HCEC 1CT (cell line): Measurements from ENCODE around the gene IGDCC3.
A peak's percentile ranks its signal among the peaks of the same experiment; 100 is the strongest.

Source experiments
- DNase-seq: peaks from one replicate; pipeline ENCODE4 v3.0.0-alpha.2; 2017

Gene IGDCC3

DNA sequence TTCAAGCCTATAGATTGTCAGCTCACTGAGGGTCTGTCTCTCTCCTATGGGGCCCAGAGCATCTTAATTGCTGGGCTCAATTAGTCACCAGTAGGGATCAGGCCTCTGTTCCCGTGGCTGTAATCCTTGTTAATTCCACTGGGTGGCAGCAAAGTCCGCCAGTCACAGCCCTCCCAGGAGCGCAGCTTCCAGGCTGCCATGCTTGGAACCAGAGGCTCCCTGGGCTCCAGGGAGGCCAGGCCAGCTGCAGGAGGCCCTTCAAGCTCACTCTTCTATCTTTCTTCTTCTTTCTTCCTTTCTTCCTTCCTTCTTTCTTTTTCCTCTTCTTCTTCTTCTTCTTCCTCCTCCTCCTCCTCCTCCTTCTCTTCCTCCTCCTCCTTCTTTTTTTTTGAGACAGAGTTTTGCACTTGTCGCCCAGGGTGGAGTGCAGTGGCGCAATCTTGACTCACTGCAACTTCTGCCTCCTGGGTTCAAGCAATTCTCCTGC lies 58.9 kb downstream of the IGDCC3 start:
- peak; percentile 68 for DNase-seq

DNA sequence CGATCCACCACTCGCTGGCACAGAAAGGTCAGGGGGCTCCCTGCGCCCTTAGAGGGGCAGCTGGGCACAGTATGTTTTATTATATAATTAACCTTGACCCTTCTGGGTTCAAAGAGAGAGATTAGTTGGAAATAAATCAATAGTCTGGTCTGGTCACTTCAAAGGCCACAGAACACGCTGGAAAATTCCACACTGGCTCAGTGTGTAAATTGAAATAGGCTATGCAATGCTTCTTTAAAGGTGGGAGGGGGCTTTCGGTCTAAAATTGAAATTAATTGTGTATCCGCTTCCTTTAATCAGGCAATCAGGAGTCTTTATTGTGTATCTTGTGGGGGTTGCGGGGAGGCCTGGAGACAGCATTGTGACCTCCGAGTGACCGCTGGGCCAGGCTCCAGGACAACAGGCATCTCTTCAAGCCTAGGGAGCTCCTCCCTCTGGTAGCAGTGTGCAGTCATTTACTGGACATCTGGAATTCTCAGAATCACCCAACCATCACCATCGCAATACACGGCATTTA lies 65.3 kb downstream of the IGDCC3 start:
- DNase-seq: no peak

GRCh38 chr15:65311760-65312159 lies 66.0 kb downstream of the IGDCC3 start:
- no peak for DNase-seq

GRCh38 chr15:65310431-65311137 lies 67.2 kb downstream of the IGDCC3 start:
- DNase-seq: peak; percentile 41

GRCh38 chr15:65309882-65310418 lies 67.9 kb downstream of the IGDCC3 start:
- peak; percentile 64 for DNase-seq

DNA sequence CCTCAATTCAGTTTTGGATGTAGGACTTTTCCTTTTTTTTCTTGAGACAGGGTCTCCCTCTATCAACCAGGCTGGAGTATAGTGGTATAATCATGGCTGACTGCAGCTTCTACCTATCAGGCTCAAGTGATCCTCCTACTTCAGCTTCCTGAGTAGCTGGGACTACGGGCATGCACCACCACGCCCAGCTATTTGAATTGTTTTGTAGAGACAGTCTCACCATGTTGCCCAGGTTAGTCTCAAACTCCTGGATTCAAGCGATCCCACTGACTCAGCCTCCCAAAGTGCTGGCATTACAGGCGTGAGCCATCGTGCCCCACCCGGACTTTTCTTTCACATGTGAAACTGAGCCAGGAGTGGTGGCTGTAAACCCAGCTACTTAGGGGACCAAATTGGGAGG lies 69.8 kb downstream of the IGDCC3 start:
- DNase-seq: no peak

- no peak for DNase-seq
Measured at GRCh38 chr15:65306551-65306950, 71.3 kb downstream of the IGDCC3 start.

DNA sequence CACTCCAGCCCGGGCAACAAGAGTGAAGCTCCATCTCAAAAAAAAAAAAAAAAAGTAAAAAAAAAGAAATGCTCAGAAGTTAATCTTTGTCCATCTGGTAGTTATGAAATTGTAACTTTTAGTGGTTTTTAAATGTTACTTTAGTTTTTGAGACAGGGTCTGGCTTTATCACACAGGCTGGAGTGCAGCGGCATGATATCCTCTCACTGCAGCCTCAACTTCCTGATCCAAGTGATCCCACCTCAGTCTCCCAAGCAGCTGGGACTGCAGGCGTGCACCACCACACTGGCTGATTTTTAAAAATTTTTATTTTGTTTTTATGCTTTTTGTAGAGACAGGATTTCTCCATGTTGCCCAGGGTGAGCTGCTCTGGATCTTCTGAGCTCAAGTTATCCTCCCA lies 72.0 kb downstream of the IGDCC3 start:
- DNase-seq: no peak

DNA sequence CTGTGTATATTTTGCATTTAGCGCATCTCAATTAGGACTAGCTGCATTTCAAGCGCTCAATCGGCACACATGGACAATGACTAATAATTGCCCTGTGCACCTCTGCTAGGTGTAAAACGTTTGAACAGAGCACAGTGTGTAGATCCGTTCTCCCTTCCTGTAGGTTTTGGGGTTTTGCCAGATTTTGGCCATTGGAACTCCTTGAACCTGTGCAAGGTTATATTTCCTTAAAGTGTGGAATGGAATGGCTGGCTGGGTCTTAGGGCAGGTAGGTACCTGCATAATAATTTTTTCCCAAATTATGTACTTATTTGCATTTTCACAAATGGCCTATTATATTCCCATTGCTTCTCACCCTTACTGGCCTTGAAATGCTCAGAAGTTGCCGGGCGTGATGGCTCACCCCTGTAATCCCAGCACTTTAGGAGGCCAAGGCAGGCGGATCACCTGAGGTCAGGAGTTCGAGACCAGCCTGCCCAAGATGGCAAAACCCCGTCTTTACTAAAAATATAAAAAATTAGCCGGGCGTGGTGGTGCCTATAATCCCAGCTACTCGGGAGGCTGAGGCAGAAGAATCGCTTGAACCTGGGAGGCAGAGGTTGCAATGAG lies 72.5 kb downstream of the IGDCC3 start:
- no peak for DNase-seq

DNA sequence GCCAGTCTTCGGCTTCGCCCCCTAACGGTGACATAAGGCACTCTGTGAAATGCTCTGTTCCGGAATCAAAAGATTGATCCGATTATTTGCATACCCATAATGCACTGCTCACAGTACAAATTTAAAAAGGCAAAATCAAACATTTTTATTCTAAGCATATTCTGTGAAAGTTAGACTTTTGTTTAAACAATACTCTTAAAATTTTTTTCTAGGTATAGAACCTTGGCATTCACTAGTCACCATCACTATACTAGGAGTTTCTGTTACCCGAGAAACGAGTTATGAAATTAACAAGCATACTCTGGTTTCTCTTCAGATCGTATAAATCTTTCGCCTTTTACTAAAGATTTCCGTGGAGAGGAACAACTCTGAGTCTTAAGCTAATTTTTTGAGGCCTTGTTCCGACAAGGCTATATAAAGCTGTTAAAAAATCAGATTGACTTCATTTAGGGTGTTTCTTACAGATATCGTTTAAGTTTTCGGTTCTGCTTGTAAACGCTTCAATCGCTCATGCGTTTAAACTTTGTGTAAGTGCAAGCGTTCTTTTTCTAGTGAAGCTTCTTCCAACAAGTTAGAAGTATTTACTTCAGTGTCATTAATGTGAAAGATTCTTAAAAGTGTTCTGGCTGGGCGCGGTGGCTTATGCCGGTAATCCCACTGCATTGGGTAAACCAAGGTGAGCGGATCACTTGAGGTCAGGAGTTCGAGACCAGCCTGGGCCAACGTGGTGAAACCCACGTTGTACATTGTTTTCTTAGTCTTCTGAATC lies 73.2 kb downstream of the IGDCC3 start, which contains the start of gene RNU5B-1:
Gene RNU5B-1, plus strand, starts transcription at position 297 of the 769 bp plus-strand sequence.
- peak; percentile 99 for DNase-seq

DNA sequence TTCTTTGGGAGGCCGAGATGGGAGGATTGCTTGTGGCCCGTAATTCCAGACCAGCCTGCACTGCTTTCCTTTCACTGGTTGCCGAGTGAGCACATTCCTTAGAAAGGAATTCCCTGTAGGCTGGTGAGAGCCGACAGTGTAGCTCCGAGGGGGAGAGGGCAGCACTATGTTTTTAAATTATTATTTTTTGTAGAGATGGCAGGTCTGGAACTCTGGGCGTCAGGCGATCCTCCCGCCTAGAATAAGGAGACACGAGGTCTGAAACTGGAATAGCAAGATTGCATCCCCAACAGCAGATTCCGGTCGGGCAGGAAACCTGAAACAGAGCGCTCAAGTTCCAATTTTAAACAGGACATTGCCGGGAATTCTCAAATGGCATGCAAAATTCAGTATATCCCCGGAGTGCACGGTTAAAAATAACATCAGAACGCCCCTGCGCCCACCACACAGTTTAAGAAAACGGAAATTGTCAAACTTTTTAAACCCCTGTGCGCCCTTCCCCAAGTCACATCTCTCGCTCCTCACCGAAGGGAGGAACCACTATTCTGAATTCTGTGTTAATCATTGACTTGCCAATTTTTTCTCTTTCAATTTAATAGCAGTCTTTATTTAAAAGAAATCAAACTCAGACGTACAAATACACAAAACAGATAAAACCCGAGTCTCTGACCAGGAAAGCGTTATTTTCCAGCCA lies 74.0 kb downstream of the IGDCC3 start:
- DNase-seq: peak; percentile 61

GRCh38 chr15:65302061-65302460 lies 75.7 kb downstream of the IGDCC3 start:
- DNase-seq: no peak

- no peak for DNase-seq
Measured at GRCh38 chr15:65300924-65301441, 76.8 kb downstream of the IGDCC3 start.

- no peak for DNase-seq
Measured at GRCh38 chr15:65298731-65299130, 79.1 kb downstream of the IGDCC3 start.

DNA sequence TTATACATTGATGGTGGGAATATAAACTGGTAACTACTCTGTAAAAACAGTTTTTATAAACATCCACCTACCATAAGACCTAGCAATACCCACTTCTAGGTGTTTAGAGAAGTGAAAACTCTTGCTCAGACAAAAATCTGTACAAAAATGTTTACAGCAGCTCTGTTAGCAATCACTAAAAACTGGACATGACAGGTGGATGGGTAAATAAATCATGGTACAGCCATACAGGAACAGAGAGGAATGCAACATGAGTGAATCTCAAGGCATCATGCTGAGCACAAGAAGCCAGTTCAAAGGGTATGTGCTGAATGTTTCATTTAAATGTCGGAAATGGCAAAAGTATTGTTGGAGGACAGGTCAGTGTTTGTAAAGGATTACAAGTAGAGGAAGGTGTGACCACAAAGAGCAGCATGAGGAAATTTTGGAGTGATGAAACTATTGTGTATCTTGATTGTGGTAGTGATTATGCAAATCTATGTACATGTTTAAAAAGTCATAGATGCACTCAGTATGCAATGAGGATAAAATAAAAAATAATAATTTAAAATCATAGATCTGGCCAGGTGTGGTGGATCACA lies 84.8 kb downstream of the IGDCC3 start:
- DNase-seq: no peak

- DNase-seq: no peak
Measured at GRCh38 chr15:65290228-65290627, 87.6 kb downstream of the IGDCC3 start.

GRCh38 chr15:65289261-65289854 lies 88.4 kb downstream of the IGDCC3 start:
- DNase-seq: no peak

DNA sequence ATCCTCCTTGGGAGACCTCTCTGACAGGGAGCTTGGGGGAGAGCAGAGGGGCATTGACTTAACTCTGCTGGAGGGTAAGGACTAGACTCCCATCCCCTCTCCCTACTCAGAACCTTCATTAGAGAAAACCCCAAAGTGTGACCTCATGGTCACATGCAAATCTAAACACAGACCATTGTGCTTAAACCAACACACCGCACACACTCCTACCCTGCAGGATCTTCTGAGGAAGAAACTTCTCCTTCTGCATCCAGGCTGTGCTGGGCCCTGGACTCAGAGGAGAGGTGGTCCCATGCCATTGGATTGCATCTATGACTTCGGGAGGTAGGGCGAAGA lies 90.3 kb downstream of the IGDCC3 start:
- no peak for DNase-seq

GRCh38 chr15:65286704-65287519 lies 90.9 kb downstream of the IGDCC3 start, which contains the start of gene PARP16:
PARP16 (minus strand) TSS chr15:65286883; CDS start chr15:65286426, 457 bp downstream.
- peak; percentile 81 for DNase-seq

DNA sequence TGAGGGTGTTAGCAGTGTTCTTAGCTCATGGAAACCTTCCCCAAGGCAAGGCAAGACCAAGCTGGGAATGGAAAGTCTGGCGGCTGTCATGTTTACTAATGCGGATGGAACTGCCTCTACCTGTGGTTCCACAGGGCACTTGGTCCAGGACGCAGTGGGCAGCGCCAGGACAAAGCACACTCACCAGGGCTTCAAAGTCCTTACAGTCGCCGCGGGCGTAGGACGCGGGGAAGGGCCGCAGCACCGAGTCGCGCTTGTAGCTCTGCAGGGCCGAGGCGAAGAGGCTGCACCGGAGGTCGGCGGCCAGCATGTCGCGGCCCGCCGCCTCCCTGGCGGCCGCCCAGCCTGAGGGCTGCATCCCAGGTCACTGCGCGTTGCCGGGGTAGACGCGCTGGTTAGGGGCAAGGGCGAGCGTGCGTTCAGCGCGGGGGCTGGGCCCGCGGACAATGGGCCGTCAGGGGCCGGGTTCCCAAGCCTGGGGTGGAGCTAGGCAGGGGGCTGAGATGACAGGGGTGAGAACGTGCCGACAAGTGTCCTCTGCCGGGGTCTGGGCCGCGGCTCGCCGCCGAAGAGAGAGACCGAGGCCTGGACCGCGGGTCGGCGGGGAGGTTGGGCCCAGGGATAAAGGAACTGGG lies 91.6 kb downstream of the IGDCC3 start:
- peak; percentile 3 for DNase-seq
